Subcutaneous adipose tissue (tissue), 4 donors: ENCODE measurements around the gene ELAVL2. TPM values are rescaled to one million over a fixed set of nuclear protein-coding genes. Genes with fewer than 3 reads are reported as not detected.

Experiments used
- total RNA-seq, 4 donors: library from RNA; depleted of rRNA; stranded (reverse); fragments of >200 nt; gene quantifications; one replicate each; pipeline ENCODE4 v1.1.0, GENCODE V29; 2016
- TF ChIP-seq, protein P1 (sequence below): fragments of 450-650 bp; IDR thresholded peaks from one replicate; pipeline ENCODE4 v1.5.1; 2016; ENCODE audit warnings: low read depth, mild to moderate bottlenecking, control low read depth, antibody characterized with exemption, moderate library complexity

Gene ELAVL2
- total RNA-seq, 4 donors from 2014 or later: 0.44 TPM; not detected in 3

- TF ChIP-seq, protein P1, sequence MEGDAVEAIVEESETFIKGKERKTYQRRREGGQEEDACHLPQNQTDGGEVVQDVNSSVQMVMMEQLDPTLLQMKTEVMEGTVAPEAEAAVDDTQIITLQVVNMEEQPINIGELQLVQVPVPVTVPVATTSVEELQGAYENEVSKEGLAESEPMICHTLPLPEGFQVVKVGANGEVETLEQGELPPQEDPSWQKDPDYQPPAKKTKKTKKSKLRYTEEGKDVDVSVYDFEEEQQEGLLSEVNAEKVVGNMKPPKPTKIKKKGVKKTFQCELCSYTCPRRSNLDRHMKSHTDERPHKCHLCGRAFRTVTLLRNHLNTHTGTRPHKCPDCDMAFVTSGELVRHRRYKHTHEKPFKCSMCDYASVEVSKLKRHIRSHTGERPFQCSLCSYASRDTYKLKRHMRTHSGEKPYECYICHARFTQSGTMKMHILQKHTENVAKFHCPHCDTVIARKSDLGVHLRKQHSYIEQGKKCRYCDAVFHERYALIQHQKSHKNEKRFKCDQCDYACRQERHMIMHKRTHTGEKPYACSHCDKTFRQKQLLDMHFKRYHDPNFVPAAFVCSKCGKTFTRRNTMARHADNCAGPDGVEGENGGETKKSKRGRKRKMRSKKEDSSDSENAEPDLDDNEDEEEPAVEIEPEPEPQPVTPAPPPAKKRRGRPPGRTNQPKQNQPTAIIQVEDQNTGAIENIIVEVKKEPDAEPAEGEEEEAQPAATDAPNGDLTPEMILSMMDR: no peak
Measured at GRCh38 chr9:23777328-23777727, 48.7 kb downstream of the ELAVL2 start.

GRCh38 chr9:23775549-23775948, 50.5 kb downstream of the ELAVL2 start:
- TF ChIP-seq, protein P1: no peak

DNA sequence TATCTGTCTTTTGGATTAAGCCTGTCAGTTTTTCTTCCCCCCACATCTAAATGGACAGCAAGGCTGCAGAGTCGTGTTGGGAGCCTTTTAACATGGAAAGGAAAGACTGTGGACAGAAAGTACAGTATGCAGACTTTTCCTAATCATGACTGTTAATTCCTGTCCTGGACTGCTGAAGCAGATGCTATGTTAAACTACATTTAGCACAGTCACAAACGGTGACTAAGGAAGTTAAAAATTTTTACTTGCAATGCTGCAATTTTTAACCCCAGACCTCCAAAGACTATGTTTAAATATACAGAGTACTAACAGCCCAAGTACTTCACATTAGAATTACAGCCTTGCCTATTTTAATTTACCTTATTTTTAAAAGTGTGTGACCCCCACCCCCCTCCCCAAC, 51.8 kb downstream of the ELAVL2 start:
- TF ChIP-seq, protein P1: no peak

DNA sequence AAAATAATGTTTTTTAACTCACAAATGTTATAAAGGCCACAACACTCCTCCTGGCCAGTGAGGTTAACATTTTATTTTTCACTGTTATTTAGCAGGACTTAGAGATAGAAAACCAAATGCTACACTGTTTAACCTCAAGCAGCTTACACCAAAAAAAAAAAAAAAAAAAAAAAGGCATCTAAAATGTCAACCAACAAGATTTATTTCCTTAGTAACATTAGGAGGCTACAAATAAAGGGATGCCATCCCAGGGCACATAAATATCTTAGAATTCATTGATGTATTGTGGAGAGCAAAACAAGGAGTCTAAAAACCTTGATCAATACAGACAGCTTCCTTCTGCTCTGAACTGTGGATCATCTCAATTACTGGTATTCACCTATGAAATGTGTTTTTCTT, 53.7 kb downstream of the ELAVL2 start:
- TF ChIP-seq, protein P1: no peak

DNA sequence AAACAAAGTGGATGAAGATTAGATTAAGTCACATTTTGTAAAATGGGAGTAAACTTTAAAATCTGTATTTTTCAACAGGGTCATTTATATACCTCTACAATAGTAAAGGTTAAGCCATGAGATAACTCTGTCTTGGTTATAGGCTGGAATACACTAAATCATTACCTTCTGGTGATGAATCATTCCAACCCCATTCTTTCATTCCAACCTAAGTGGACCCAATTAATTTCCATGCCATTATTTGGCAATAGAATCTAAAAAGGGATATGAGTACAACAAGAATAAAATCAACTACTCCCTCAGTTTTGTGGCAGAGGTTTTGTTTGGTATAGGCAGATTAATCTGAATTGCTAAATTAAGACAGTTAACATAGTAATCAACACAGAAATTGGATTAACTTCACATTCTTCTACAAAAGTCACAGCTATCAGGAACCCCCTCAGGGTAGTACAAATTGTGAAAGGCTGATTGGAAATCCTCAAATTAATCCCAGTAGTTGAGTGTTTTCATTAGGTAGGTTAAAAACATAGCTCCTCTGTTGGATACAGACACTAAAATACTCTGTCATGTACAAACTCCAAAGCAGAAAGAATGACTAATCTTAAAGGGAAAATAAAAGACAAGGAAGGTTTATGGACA, 54.2 kb downstream of the ELAVL2 start:
- TF ChIP-seq, protein P1: no peak

DNA sequence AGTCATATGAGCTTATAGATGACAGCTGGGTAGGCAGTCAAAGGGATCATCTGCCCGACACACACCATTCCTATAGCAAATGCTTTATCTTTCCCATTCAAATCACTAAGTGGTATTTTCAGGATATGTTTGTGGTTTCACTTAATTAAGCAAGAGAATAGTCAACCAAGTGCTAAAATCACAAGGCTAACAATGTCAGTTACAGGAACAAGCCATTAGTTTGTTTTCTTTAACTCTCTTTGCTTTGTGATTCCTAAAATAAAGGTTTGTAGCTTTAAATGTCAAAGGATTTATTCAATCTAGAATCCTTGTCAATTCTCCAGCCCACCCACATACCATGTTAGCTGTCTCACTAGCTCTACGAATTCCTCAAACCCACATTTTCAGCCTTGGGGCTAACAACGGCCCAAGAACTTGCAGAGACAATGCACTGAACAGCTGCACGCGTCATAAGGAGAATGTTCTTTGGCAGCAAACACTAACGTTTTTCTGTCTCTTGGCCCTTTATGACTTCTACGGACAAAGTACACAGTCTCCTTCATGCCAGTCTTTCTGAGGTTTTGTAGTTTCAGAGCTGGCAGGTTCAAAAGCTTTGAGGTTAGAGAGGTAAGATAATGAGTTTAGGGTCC, 56.6 kb downstream of the ELAVL2 start:
- TF ChIP-seq, protein P1: no peak

DNA sequence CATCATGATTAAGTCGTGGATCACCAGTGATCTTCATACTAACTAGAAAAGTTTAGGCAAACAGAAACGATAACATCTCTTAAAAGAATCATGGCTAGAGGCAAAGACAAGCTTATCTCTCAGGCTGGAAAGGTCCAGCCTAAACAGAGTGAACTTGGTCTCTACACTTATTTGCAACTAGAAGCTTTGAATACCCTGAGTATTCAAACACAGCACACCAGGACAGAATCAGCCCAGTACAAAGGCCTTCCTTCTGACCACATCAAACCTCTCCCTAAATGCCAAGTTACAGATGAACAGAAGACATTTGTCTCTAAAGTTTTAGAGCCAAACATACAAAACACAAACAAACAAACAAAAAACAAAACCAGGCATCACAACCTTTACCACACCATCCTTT, 57.2 kb downstream of the ELAVL2 start:
- TF ChIP-seq, protein P1: no peak
